HG02943 (cell line): Measurements from ENCODE around the gene PRIM2.
A peak's percentile ranks its signal among the peaks of the same experiment; 100 is the strongest.
"Not testable (repeated sequence)": the region's sequence is repeated elsewhere in the genome, so short reads cannot be mapped to it uniquely, and the experiment has no call there.

Experiments
- ATAC-seq: cut with Tn5 transposase; IDR thresholded peaks from one replicate; pipeline ENCODE4 v1.9.1; 2021; ENCODE audit warnings: mild to moderate bottlenecking, low read depth, moderate library complexity; ENCODE audit not compliant: unreplicated experiment

The PRIM2 gene, protein sequence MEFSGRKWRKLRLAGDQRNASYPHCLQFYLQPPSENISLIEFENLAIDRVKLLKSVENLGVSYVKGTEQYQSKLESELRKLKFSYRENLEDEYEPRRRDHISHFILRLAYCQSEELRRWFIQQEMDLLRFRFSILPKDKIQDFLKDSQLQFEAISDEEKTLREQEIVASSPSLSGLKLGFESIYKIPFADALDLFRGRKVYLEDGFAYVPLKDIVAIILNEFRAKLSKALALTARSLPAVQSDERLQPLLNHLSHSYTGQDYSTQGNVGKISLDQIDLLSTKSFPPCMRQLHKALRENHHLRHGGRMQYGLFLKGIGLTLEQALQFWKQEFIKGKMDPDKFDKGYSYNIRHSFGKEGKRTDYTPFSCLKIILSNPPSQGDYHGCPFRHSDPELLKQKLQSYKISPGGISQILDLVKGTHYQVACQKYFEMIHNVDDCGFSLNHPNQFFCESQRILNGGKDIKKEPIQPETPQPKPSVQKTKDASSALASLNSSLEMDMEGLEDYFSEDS

DNA sequence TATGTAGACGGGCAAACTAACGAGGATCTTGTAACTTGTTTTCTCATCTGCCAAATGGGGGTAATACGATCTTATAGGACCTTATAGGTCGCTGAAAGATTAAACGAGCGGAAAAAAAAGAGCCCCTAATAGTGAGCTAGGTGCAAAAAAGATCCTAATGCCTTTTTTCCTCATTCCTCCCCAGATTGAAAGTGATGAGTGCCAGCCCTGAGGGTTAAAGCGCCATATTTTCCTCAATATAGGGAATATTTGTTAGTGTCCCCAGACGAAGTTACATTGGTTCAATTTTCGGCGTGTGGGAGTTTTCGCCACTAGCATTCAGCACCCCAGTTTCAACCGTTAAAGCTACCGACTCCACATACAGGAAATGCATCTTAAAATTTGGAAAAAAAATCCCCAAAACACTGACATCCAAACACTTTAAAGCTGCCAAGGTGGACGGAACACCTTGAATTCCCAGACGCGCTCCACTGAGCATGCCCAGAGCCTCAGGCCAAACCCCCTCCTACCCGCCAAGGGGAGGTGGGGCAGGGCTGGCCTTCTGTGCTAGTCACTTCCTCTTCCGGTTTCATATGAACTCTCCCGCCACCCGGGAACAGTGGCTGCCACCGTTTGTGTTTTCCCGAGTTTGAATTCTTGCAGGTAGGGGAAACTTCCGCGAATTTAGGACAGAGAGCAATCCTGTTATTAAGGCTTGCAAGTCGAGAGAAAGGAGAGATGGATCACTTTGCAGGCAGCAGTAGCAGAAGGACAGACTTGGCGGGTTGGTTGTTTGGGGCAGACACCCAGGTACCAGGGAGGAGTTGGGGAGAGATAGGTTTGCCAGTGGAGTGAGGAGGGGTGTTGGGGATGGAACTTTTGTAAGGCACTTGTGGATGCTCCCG lies at the start of gene PRIM2:
PRIM2 (plus strand) TSS at position 571 of the 884 bp plus-strand sequence. CDS start 816 bp downstream, outside the sequence.
- peak; percentile 86 for ATAC-seq

DNA sequence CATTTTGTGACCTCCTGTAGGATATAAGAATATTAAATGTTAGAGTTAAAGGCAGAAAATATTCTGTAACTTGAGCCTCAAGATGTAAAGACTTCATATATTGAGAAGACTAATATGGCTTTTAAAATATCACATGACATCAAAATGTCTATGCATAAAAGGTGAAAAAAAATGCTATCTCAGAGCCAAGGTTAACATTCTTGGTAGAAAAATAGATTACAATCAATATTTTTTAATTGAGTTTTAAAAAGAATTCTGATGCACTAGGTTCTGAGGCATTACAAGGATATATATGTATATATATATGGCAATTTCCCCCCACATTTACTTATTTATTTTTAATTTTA lies 49.2 kb upstream of the PRIM2 start:
- no peak for ATAC-seq

DNA sequence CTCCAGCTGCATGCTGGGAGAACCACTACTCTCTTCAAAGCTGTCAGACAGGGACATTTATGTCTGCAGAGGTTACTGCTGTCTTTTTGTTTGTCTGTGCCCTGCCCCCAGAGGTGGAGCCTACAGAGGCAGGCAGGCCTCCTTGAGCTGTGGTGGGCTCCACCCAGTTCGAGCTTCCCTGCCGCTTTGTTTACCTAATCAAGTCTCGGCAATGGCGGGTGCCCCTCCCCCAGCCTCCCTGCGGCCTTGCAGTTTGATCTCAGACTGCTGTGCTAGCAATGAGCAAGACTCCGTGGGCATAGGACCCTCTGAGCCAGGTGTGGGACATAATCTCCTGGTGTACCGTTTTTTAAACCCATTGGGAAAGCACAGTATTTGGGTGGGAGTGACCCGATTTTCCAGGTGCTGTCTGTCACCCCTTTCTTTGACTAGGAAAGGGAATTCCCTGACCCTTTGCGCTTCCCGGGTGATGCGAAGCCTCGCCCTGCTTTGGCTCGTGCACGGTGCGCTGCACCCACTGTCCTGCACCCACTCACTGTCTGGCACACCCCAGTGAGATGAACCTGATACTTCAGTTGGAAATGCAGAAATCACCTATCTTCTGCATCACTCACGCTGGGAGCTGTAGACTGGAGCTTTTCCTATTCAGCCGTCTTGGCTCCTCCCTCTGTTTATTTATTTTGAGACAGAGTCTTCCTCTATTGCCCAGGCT lies 43.2 kb upstream of the PRIM2 start:
- ATAC-seq: not testable (repeated sequence)

DNA sequence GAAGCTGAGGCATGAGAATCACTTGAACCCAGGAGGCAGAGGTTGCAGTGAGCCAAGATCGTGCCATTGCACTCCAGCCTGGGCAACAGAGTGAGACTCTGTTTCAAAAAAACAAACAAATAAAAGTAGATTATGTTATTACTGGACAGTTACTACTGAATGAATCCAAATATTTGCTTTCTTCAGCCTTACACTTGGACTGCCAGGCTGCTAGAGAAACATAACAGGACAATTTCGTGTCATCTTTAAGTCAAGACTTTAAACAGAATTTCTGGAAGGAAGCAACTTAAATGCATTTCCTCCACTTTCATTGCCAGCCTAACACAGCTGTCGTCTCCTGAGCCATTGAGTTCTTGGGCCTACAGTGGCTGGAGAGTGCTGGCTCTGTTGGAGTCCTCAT lies 42.0 kb upstream of the PRIM2 start:
- no peak for ATAC-seq

DNA sequence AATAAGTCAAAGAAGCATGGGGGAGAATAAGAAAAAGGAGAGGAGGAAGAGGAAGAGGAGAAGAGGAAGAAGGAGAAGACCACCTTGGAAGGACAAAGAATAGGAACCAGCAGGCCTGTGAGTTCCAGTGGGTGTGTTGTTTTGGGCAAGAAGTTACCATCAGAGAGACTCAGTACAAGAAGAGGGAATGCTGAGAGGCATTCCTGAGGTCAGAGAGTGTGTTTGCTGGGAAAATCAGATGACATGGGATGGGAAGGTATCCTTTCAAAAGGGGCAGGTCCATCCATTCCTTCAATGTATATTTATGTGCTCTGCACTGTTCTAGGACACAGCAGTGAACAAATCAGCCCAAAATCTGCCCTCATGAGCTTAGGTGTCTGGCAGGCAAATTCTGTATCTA lies 40.5 kb upstream of the PRIM2 start:
- no peak for ATAC-seq

DNA sequence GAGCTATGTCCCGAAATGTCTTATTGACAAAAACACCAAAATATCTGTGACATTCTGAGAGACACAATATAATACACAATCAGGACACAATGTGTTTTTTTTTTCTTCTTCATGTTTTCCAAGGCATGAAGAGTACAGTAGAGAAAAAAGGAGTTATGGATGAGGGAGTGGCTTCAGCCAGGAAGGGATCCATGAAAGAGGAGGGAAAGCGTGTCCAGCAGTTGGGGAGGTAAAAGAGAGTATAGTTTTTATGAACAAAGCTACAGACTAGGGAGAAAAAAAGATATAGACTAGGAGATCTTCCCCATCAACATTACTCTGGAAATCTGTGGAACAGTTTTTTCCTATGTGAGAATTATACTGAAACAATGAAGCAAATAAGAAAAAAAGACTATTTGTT lies 38.9 kb upstream of the PRIM2 start:
- ATAC-seq: no peak

DNA sequence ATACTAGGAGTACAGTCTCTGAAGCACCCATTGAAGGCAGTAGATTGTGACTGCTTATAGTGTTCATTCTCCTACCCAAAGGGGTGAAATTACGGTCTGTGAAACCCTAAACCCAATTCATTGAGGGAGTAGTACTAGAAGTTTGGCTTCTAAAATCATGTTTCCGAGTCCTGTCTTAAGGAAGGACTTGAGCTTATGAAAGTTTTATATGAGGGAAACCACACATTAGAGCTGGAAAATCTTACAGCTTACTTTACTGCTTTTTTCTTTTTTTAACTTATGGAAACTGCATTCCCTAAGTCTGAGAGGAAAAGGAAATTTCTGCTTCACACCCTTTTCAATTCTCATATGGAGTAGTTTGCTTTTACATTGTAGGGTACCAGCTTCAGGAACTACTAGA lies 38.4 kb upstream of the PRIM2 start:
- no peak for ATAC-seq

DNA sequence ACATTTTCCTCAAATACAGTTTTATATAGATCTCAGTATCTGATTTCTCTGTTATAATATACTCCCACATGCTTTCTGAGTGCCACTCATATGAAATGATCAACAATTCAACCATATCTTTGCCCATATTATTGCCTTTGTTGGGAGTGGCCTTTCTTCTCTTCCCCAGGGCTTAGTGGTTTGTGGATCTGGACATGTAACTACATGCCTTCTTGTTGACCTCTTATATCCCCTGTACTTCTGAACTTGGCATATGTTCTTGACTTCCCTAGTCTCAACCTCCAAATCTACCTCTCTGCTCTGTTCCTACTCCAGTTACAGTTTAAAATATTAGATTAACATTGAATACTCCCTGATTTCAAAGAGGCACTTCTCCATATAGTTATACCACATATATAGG lies 34.3 kb upstream of the PRIM2 start:
- ATAC-seq: no peak

DNA sequence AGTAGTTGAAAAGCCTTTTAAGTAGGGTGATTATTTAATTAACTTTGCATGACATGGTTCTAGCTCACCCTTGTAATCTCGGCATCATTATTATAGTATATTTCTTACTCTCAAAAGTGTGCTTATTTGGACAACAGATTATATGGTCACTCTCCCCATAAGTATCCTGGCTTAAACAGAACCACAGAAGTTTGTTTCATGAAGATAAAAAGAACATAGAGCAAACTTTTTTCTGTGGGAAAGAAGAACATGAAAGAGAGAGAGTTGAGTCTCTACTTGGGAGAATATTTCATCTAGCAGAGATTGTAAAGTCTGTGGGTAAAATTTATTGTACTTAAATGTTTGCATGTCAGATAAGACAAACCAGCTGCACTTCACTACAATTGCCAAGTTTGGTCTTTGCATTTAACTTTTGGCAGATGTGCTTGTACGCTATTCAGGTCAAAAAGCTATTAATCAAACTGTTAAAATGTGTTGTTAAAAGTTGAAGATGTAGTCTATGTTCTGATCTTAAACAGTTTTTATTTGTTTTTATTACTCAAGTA lies 33.4 kb upstream of the PRIM2 start:
- ATAC-seq: no peak

DNA sequence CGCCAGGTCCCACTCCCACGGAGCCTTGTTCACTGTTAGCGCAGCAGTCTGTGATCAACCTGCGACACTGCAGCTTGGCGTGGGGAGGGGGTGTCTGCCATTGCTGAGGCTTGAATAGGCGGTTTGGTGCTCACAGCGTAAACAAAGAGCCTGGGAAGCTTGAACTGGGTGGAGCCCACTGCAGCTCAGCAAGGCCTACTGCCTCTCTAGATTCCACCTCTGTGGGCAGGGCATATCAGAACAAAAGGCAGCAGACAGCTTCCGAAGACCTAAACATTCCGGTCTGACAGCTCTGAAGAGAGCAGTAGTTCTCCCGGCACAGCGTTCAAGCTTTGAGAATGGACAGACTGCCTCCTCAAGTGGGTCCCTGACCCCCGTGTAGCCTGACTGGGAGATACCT lies 29.3 kb upstream of the PRIM2 start:
- not testable (repeated sequence) for ATAC-seq

DNA sequence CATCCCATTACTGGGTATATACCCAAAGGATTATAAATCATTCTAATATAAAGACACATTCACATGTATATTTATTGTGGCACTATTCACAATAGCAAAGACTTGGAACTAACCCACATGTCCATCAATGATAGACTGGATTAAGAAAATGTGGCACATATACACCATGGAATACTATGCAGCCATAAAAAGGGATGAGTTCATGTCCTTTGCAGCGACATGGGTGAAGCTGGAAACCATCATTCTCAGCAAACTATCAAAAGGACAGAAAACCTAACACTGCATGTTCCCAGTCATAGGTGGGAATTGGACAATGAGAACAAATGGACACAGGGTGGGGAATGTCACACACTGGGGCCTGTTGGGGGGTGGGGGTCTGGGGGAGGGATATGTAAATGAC lies 24.0 kb upstream of the PRIM2 start:
- not testable (repeated sequence) for ATAC-seq

DNA sequence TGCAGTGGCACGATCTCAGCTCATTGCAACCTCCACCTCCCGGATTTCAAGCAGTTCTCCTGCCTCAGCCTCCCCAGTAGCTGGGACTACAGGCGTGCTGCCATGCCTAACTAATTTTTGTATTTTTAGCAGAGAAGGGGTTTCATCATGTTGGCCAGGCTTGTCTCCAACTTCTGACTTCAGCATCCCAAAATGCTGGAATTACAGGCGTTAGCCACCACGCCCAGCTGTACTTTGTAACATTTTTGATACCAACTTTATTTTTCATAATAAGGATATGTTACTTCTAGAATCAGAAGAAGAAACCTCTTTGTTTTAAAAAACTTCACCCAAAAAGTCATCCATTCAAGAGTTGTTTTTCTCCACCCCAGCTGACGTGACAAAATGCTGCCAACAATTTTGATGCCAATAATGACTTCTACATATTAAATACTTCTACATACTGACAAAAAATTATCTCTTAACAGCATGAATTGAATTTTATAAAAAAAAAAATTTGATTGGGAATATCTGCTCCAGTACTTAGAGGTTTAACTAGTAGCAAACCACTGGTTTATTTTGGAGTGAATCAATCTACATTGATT lies 22.5 kb upstream of the PRIM2 start:
- ATAC-seq: no peak

DNA sequence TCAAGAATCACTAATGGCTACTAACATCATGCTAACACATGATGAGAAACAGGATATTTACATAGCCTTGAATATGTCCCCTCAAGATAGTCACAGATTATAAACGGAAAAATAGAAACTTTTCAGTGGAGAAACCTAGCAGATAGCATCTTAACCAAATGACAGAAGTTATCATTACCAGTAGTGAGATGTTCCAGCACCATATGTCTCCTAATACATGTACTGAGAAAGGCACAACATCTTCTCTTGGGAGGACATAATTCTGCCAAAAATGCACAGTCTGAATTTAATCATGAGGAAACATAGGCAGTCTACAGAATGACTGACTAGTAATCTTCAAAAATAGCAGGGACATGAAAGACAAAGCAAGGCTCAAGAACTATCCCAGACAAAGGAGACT lies 19.9 kb upstream of the PRIM2 start:
- ATAC-seq: no peak

DNA sequence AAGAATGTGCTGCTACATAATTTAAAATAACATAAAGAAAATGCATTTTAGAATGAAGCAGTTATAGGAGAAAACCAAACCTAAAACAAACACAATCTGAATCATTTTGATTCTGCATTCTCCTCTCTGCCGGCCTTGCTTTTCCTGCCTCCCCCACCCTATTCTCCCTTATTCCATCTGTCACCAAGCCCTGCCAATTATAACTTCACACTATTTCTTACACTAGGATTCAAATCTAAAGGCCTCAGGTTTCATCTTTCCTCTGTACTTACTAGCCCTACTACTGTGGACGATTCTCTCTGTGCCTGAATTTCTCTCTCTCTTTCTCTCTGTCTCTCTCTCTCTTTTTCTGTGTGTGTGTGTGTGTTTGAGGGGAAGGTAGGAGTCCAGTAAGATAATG lies 18.7 kb upstream of the PRIM2 start:
- no peak for ATAC-seq

DNA sequence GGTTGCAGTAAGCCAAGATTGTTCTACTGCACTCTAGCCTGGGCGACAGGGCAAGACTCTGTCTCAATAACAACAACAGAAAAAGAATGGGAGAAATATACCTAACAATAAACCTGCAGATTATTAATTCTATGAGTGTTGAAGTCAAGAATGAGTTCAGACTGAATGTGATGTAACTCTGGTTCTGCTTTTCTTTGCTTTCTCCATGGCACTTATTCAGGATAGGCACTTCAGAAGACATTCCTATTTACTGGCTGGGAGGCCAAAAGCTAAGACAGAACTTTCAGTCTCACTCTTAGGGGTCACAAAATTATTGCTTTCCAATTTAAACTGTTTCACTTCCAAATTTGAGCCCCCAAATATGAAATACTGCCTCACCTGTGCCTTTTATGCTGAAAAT lies 15.7 kb upstream of the PRIM2 start:
- ATAC-seq: no peak

DNA sequence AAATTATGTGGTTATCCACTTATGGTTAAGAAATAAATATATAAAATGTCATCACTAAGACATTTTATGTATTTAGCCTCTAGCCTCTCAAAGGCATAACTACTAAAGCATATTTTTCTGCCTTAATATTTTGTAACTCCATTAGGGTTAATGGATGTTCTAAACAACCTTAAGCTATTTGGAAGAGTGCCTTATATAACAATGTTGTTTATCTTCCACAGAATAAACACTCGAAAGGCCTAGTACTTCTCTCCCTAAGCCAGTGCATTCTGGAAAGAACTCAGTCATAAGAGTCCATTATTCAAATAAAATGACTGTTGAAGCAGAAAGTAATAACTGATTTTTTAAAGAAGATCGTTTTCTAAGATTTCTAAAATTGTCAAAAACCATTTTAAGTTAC lies 15.0 kb upstream of the PRIM2 start:
- ATAC-seq: no peak

DNA sequence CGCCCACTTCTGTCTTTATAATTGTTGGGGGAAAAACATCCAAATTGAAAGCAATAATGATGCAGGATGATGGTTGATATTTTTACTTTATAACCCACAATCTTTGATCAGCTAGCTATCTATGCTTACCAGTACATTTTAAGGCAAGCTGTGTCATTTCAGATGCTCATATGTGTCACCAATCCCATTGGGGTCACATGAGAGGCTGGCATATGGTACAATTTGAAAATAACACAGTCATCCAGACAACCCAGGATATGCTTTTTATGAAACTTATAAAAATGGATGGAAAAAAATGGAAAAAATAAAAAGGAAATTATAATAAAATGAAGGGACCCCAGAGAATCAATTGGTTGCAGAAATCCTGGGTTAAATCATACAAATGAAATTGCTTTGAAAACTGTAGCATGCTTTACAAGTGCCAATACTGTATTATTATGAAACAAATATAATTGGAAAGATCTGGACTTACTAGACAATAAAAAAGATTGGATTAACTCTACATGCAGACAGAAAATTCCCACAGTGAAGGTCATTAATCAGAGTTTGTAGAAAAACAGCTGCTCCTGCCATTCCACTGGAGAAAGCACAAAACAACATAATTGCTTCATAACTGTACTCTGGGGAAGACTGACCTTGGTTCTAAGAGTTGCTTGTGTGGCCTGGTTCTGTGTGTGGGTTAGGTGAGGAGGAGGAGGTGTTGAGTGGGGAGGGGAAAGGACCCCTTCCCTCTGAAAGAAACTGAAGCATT lies 13.3 kb upstream of the PRIM2 start:
- ATAC-seq: no peak

DNA sequence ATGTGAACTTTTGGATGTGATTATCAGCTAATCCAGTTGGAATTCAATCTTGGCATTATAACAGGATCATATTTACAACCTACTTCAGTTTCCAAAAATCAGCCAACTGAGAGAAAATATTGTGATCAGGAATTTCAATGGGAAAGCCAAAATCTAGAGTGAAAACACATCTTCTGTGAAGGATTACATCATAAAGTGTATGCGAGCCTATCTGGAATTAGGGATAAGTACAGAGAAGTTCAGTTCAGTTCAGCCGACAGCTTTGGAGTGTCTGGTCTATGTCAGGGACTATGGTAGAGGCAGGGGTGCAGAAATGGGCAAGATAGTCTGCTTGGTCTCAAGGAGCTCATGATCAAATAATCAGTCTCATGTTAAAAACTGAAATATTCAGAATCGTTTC lies 12.3 kb upstream of the PRIM2 start:
- no peak for ATAC-seq

DNA sequence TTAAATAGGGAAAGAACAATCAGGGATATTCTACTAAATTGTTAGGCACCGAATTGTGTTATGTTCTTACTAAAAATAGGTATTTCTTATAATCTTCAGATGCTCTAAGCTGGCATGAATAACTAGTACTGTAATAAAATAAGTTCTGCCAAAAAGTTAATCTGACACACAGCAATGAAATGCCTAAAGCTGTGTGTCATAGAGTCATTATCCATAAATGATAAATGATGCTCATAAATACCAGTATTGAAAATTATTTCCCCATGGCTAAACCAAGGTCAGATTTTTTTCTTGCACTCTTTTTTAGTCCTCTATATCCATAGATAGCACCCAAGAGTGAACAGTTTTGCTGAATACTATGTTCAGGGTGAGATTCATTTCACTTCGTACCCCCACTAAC lies 11.7 kb upstream of the PRIM2 start:
- no peak for ATAC-seq

DNA sequence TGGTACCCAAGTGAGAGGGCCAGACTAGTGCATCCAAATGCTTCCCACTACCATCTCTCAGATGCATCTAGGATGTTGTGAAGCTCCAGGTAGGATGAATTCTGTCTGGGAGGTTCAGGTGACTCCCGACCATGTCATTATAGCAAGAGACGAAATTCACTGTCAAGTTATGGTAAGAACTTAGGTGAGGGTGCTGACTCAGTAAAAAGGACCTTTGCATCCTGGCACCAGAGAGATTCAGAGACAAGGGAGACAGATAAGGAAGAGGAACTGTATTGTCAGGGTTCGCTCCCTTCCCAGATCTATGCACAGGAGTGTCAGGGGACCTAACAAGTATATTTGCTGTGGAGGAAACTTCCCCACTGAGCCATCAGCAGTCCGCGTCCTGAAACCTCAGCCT lies 11.2 kb upstream of the PRIM2 start:
- ATAC-seq: no peak
